Measurements from ENCODE around the gene BACH2. TPM values are rescaled to one million over a fixed set of nuclear protein-coding genes. Genes with fewer than 3 reads are reported as not detected.

Gene BACH2
- total and polyA plus RNA-seq, 9 of the 15 experiments (the other 6 are each of a cell fraction or from before 2014, with no cell fraction given), result 0.06 to 3.1 (median 0.59) TPM

DNA sequence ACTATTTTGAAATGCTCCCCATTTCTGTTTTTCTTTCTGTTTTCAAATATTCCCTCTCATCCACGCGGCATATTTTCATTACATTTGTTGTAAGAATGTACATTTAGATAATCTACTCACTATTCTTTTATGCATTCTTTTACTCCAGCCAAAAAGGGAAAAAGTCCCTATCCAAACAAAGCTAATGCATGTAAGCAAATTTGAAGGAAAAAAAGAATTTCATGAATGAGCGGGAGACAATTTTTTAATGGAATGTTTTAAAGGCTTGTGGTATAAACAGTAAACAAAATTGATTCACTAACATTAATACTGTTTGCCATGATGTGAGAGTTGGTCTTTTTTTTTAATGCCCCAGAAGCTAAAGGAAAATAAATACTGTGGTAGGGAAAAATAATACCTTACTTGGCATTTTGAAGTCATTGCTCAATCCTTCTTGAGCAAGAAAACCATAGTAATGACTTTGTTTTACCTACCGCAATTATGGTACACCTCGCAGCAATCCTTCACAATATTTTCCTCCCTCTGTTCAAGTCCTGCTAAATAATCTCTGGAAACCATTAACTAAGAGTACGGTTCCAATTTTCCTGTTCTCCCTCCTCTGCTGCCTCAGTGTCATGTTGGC is 79.0 kb downstream of the BACH2 start:
- peak overlapping the region; percentile 15 to 65 for H3K9ac ChIP-seq (ENCODE audit: insufficient read depth in 1 of 2, low read depth in 2 of 2, low read length in 2 of 2)
- no peaks in the 10 kb centered on the region for H3K27me3 ChIP-seq (ENCODE audit: control insufficient read depth in 2 of 2, insufficient read depth in 2 of 2, low read length in 2 of 2)
- H3K9me3 ChIP-seq (replicated peaks; ENCODE audit: control insufficient read depth, insufficient read depth, low read depth, low read length), result no peaks in the 10 kb centered on the region; the same call in 1 of the 2 replicates
- FAIRE-seq, result no peak
- H3K9me1 ChIP-seq (ENCODE audit: control insufficient read depth, insufficient read depth, low read length), result peaks cover 4% of the 10 kb centered on the region
- no peak for ATAC-seq
- DNase-seq (ENCODE audit: extremely low read depth in 1 of 4, low spot score in 3 of 4), result no peak
- peak overlapping the region; percentile 72 for H3K4me2 ChIP-seq (ENCODE audit: insufficient read depth, low read length)
- in situ Hi-C loops (cut with MboI) (loop anchor here (10.0 kb wide), 1 partner anchor 257 kb away; no protein-coding TSS in a partner anchor), intact Hi-C loops (cut with micrococcal nuclease) (loop anchor here (5.0 to 10.0 kb wide), 3 partner anchors 70 to 257 kb away; no protein-coding TSS in a partner anchor)
- peak overlapping the region; percentile 97 for H2AFZ ChIP-seq (ENCODE audit: low read depth, low read length)
- ChIA-PET POLR2A (interaction anchor here (0.7 to 1.4 kb wide), 4 partner anchors 9 to 765 kb away, joined by 3 to 4 read pairs (median 3); no protein-coding TSS in a partner anchor), CTCF (ENCODE audit: low intra/inter-chr PET ratio) (no interaction called here)
- peaks cover 4 to 24% of the 10 kb centered on the region in 2 experiments; a peak in 4 of 5 replicates for H3K4me1 ChIP-seq (replicated peaks in 1 of 2; ENCODE audit: control insufficient read depth in 2 of 2, insufficient read depth in 2 of 2, low read length in 2 of 2)
- peak overlapping the region; percentile 92 for H3K27ac ChIP-seq (ENCODE audit: extremely low read depth, low read depth, low read length)
- H3K79me2 ChIP-seq (ENCODE audit: control insufficient read depth, insufficient read depth, low read length), result no peaks in the 10 kb centered on the region
- no peak overlapping the region for H3K4me3 ChIP-seq
- no peaks in the 10 kb centered on the region for H4K20me1 ChIP-seq (replicated peaks; ENCODE audit: control insufficient read depth, insufficient read depth, low read length)
- WGBS (ENCODE audit: insufficient coverage, low coverage, missing lambda C conversion rate), result 70% methylated on average over 6 of the region's 6 CpGs
- peak; percentile 69 for TF ChIP-seq CEBPB (tag; IDR thresholded peaks at IDR 0.05)
- 0 out of 2 replicates have a peak, but pooled peaks have one; percentile 7 for TF ChIP-seq MAFG (tag; conservative IDR thresholded peaks at IDR 0.05)
- TF ChIP-seq CEBPG (CRISPR knock-in tag; IDR thresholded peaks at IDR 0.05), result no peak
- peak; percentile 35 to 78; a peak in 3 of 4 replicates for TF ChIP-seq CEBPG (tag; conservative IDR thresholded peaks at IDR 0.05 in 1 of 2, IDR thresholded peaks at IDR 0.05 in 1 of 2)
- TF ChIP-seq, protein P1, sequence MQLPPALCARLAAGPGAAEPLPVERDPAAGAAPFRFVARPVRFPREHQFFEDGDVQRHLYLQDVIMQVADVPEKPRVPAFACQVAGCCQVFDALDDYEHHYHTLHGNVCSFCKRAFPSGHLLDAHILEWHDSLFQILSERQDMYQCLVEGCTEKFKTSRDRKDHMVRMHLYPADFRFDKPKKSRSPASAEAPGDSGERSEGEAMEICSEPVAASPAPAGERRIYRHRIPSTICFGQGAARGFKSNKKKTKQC (CRISPR knock-in tag; IDR thresholded peaks at IDR 0.05), result no peak
- TF ChIP-seq SMC3 (conservative IDR thresholded peaks at IDR 0.05; ENCODE audit: insufficient read depth, low read depth, low read length), result no peak
- peak; percentile 28; the same call in 1 of the 2 replicates for TF ChIP-seq ZNF316 (IDR thresholded peaks at IDR 0.05)
- no peak for TF ChIP-seq RBM22 (IDR thresholded peaks at IDR 0.05; ENCODE audit: low read depth, low read length, poor library complexity, severe bottlenecking)
- TF ChIP-seq EHMT2 (IDR thresholded peaks at IDR 0.05), result no peak
- no peak for TF ChIP-seq ZNF143 (CRISPR knock-in tag; IDR thresholded peaks at IDR 0.05)
- TF ChIP-seq, protein P2, sequence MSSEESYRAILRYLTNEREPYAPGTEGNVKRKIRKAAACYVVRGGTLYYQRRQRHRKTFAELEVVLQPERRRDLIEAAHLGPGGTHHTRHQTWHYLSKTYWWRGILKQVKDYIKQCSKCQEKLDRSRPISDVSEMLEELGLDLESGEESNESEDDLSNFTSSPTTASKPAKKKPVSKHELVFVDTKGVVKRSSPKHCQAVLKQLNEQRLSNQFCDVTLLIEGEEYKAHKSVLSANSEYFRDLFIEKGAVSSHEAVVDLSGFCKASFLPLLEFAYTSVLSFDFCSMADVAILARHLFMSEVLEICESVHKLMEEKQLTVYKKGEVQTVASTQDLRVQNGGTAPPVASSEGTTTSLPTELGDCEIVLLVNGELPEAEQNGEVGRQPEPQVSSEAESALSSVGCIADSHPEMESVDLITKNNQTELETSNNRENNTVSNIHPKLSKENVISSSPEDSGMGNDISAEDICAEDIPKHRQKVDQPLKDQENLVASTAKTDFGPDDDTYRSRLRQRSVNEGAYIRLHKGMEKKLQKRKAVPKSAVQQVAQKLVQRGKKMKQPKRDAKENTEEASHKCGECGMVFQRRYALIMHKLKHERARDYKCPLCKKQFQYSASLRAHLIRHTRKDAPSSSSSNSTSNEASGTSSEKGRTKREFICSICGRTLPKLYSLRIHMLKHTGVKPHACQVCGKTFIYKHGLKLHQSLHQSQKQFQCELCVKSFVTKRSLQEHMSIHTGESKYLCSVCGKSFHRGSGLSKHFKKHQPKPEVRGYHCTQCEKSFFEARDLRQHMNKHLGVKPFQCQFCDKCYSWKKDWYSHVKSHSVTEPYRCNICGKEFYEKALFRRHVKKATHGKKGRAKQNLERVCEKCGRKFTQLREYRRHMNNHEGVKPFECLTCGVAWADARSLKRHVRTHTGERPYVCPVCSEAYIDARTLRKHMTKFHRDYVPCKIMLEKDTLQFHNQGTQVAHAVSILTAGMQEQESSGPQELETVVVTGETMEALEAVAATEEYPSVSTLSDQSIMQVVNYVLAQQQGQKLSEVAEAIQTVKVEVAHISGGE (CRISPR knock-in tag; IDR thresholded peaks at IDR 0.05), result peak in 1 of 3 experiments; percentile 12; a peak in 1 of 6 replicates
- no peak for TF ChIP-seq ZEB2 (IDR thresholded peaks at IDR 0.05)
- TF ChIP-seq YBX1 (IDR thresholded peaks at IDR 0.05), result no peak
- TF ChIP-seq ARNT (IDR thresholded peaks at IDR 0.05), result no peak
- no peak for TF ChIP-seq HDAC2 (IDR thresholded peaks at IDR 0.05)
- no TSS peak for BruUV-seq (replicated peaks)
- H3K36me3 ChIP-seq (ENCODE audit: control insufficient read depth, insufficient read depth, low read length), result no peaks in the 10 kb centered on the region; the same call in 2 of the 3 replicates

Data from K562 (cell line).